Gastrocnemius medialis (tissue), 4 donors: ENCODE results near the gene KCNQ1. TPM values are rescaled to one million over a fixed set of nuclear protein-coding genes. Genes with fewer than 3 reads are reported as not detected.
"Not testable (repeated sequence)": the region's sequence is repeated elsewhere in the genome, so short reads cannot be mapped to it uniquely, and the experiment has no call there.

Experiments
- ATAC-seq, 2 donors: fragments of 150-250 bp; one replicate each; pipeline ENCODE4 v1.9.1; 2016
- DNase-seq, 2 donors: peaks; one replicate each; pipeline ENCODE4 v3.0.0-alpha.2; 2019
- H3K27ac ChIP-seq, 4 donors: fragments of 200-600 bp; sonication (generic); 1 replicate in 1 of 4; 2 replicates in 3 of 4; pipeline ENCODE4 v1.5.1; 2016 to 2018; ENCODE audit warnings: mild to moderate bottlenecking in 2 of 4, moderate library complexity in 1 of 4
- H3K27me3 ChIP-seq, 3 donors: fragments of 200-600 bp; sonication (generic) in 2 of 3; 1 replicate in 1 of 3; 2 replicates in 2 of 3; pipeline versions ENCODE4 v1.5.1 to v1.6.0; 2016 to 2019; ENCODE audit warnings: mild to moderate bottlenecking in 1 of 3, moderate library complexity in 1 of 3
- H3K36me3 ChIP-seq, 2 donors: fragments of 200-600 bp; sonication (generic) in 1 of 2; one replicate each; pipeline ENCODE4 v1.5.1; 2017 to 2018
- H3K4me1 ChIP-seq, 2 donors: fragments of 200-600 bp; sonication (generic) in 1 of 2; one replicate each; pipeline ENCODE4 v1.5.1; 2016 to 2017; ENCODE audit warnings: mild to moderate bottlenecking in 2 of 2
- H3K4me3 ChIP-seq, 4 donors: fragments of 200-600 bp; sonication (generic) in 3 of 4; 1 replicate in 1 of 4; 2 replicates in 3 of 4; pipeline ENCODE4 v1.5.1; 2016 to 2019; ENCODE audit warnings: mild to moderate bottlenecking in 2 of 4
- H3K9me3 ChIP-seq, 3 donors: fragments of 200-600 bp; sonication (generic) in 2 of 3; 1 replicate in 1 of 3; 2 replicates in 2 of 3; pipeline ENCODE4 v1.5.1; 2016 to 2019
- POLR2A ChIP-seq, 2 donors: fragments of 450-650 bp; IDR thresholded peaks; one replicate each; pipeline ENCODE4 v1.6.1; 2017; ENCODE audit warnings: antibody characterized with exemption in 2 of 2, mild to moderate bottlenecking in 2 of 2, moderate library complexity in 2 of 2
- in situ Hi-C, 4 donors: fragments of 200-750 bp; cut with MboI; loops; one replicate each; pipeline versions ENCODE4 v1.15.0 to v1.8.0; 2017; ENCODE audit warnings: low sequenced_read_pairs in 4 of 4
- intact Hi-C: fragments of 100-400 bp; cut with DNase I; formaldehyde crosslinking; loops from one replicate; pipeline ENCODE4 v1.15.1; 2023; ENCODE audit warnings: low total_unique reads
- total RNA-seq, 4 donors: library from RNA; depleted of rRNA; stranded (reverse); fragments of >200 nt; gene quantifications; one replicate each; pipeline versions ENCODE4 v1.1.0 to v1.2.3, GENCODE V29; 2016
- TF ChIP-seq, protein P1 (sequence below), 5 experiments: fragments of 450-650 bp in 3 of 5; fragments of 200-600 bp in 2 of 5; sonication (generic) in 2 of 5; IDR thresholded peaks in 4 of 5; conservative IDR thresholded peaks in 1 of 5; 1 replicate in 4 of 5; 2 replicates in 1 of 5; pipeline ENCODE4 v1.5.1; 2016 to 2019; ENCODE audit warnings: antibody characterized with exemption in 5 of 5, mild to moderate bottlenecking in 3 of 5, moderate library complexity in 3 of 5

Gene KCNQ1
- total RNA-seq, 4 donors from 2014 or later: 0.15 to 1.00 (median 0.67) TPM

DNA sequence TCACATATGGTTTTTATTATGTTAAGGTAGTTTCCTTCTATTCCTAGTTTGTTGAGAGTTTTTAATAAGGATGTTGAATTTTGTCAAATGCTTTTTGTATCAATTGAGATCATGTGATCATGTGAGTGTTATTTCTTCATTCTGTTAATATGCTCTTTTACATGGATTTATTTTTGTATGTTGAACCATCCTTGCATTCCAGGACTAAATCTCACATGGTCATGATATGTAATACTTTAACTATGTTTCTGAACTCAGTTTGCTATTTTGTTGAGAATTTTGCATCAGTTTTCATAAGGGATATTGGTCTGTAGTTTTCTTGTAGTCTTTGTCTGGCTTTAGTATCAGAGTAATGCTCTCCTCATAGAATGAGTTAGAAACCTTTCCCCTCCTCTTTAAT lies 43.2 kb downstream of the KCNQ1 start:
- Histone ChIP-seq H3K9me3 (peaks cover 0 to 5% (median 4%) of the 10 kb centered on the region in 3 donors), H3K36me3 (no peaks in the 10 kb centered on the region), H3K27ac (no peak overlapping the region), H3K4me1 (no peaks in the 10 kb centered on the region), H3K4me3 (no peak overlapping the region), H3K27me3 (peaks cover 10 to 38% (median 10%) of the 10 kb centered on the region in 3 donors)
- no peak for DNase-seq
- intact Hi-C loops: no loop called here
- ATAC-seq: no peak
- in situ Hi-C loops: no loop called here
- no peak for TF ChIP-seq POLR2A (IDR thresholded peaks at IDR 0.05)
- TF ChIP-seq, protein P1, sequence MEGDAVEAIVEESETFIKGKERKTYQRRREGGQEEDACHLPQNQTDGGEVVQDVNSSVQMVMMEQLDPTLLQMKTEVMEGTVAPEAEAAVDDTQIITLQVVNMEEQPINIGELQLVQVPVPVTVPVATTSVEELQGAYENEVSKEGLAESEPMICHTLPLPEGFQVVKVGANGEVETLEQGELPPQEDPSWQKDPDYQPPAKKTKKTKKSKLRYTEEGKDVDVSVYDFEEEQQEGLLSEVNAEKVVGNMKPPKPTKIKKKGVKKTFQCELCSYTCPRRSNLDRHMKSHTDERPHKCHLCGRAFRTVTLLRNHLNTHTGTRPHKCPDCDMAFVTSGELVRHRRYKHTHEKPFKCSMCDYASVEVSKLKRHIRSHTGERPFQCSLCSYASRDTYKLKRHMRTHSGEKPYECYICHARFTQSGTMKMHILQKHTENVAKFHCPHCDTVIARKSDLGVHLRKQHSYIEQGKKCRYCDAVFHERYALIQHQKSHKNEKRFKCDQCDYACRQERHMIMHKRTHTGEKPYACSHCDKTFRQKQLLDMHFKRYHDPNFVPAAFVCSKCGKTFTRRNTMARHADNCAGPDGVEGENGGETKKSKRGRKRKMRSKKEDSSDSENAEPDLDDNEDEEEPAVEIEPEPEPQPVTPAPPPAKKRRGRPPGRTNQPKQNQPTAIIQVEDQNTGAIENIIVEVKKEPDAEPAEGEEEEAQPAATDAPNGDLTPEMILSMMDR (IDR thresholded peaks at IDR 0.05 in 4 of 5, conservative IDR thresholded peaks at IDR 0.05 in 1 of 5): no peak

DNA sequence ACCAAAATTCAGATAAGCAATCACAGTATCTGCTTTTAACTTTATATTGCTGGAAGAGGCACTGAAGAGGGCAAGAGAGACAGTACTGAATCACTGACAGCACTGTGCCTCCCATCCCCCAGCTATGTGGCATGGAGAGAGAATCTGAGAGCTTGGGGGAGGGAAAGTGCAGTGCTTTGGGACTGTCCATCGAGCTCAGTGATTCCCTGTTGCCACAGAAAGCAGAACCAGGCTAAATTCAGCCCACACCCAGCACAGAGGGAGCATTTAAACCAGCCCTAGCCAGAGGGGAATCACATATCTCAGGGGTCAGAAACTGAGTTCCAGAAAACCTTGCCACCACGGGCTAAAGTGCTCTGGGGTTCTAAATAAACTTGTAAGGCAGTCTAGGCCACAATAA lies 44.3 kb downstream of the KCNQ1 start:
- Histone ChIP-seq H3K36me3 (no peaks in the 10 kb centered on the region), H3K4me3 (no peak overlapping the region), H3K27me3 (peaks cover 5 to 34% (median 10%) of the 10 kb centered on the region in 3 donors), H3K27ac (no peak overlapping the region), H3K4me1 (no peaks in the 10 kb centered on the region), H3K9me3 (peaks cover 0 to 5% (median 4%) of the 10 kb centered on the region in 3 donors)
- TF ChIP-seq POLR2A (IDR thresholded peaks at IDR 0.05): no peak
- TF ChIP-seq, protein P1 (IDR thresholded peaks at IDR 0.05 in 4 of 5, conservative IDR thresholded peaks at IDR 0.05 in 1 of 5): no peak
- intact Hi-C loops: no loop called here
- ATAC-seq (no peak), DNase-seq (no peak)
- in situ Hi-C loops: no loop called here

DNA sequence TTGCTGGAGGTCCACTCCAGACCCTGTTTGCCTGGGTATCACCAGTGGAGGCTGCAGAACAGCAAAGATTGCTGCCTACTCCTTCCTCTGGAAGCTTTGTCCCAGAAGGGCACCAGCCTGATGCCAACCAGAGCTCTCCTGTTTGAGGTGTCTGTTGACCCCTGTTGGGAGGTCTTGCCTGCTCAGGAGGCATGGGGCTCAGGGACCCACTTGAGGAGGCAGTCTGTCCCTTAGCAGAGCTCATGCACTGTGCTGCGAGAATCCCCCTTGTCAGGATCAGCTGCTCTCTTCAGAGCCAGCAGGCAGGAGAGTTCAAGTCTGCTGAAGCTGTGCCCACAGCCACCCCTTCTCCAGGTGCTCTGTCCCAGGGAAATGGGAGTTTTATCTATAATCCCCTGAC lies 53.1 kb downstream of the KCNQ1 start:
- ATAC-seq, H3K36me3 ChIP-seq, DNase-seq, H3K27me3 ChIP-seq, H3K27ac ChIP-seq, intact Hi-C loops, H3K4me3 ChIP-seq, in situ Hi-C loops, H3K4me1 ChIP-seq, H3K9me3 ChIP-seq: not testable (repeated sequence)

DNA sequence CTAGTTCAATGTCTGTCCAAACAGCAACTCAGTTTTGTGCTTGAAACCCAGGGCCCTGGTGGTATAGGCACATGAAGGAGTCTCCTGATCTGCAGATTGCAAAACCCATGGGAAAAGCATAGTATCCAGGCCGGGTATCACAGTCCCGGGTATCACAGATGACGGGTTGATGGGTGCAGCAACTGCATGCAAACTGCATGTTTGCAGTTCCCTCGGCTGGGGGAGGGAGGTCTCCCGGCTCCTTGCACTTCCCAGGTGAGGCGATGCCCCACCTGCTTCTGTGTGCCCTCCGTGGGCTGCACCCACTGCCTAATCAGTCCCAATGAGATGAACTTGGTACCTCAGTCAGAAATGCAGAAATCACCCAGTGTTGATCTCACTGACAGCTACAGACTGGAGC lies 53.9 kb downstream of the KCNQ1 start:
- H3K27me3 ChIP-seq: peaks cover 0 to 5% (median 5%) of the 10 kb centered on the region in 3 donors
- no peak for ATAC-seq
- no peaks in the 10 kb centered on the region for H3K9me3 ChIP-seq
- no peak overlapping the region for H3K27ac ChIP-seq
- no peak overlapping the region for H3K4me3 ChIP-seq
- TF ChIP-seq, protein P1 (IDR thresholded peaks at IDR 0.05 in 4 of 5, conservative IDR thresholded peaks at IDR 0.05 in 1 of 5): no peak
- TF ChIP-seq POLR2A (IDR thresholded peaks at IDR 0.05): no peak
- intact Hi-C loops: no loop called here
- in situ Hi-C loops: no loop called here
- H3K4me1 ChIP-seq: no peaks in the 10 kb centered on the region
- no peaks in the 10 kb centered on the region for H3K36me3 ChIP-seq
- DNase-seq: no peak

DNA sequence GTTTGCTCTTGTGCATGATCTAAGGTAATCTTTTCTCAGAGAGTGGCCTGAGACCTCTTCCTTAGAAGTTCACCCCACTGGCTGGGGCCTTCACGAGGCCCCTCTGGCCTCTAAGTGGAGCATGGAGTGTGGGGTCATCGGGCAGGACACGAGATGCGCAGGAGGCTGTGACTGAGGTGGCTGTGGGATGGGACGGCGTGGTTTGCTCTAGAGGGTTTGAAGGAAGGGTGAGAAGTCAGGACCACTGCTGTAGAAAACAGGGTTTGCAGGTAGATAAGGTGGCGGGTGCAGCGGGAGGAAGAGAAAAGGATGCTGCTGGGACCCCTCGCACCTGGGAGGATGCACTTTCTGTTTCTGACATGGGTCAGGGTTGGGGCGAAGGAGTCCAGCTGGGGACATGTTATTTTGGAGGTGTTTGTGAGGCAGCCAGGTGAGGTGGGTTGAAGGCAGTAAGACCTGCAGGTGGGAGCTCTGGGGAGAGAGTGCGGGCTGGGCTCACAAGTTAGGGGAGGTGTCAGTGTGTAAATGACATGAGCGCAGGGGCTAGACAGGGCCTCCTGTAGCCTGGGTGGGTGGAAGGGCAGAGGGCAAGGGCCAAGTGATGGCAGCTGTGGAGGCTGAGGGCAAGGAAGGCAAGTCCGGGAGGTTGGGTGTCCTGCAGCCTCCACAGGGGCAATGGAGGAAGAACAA lies 62.5 kb downstream of the KCNQ1 start:
- DNase-seq (peak in 1 of 2 donors; percentile 6), ATAC-seq (no peak)
- Histone ChIP-seq H3K4me1 (no peaks in the 10 kb centered on the region), H3K27me3 (no peaks in the 10 kb centered on the region), H3K9me3 (no peaks in the 10 kb centered on the region), H3K27ac (no peak overlapping the region), H3K4me3 (no peak overlapping the region), H3K36me3 (no peaks in the 10 kb centered on the region)
- in situ Hi-C loops: no loop called here
- intact Hi-C loops: no loop called here
- no peak for TF ChIP-seq POLR2A (IDR thresholded peaks at IDR 0.05)
- TF ChIP-seq, protein P1 (IDR thresholded peaks at IDR 0.05 in 4 of 5, conservative IDR thresholded peaks at IDR 0.05 in 1 of 5): no peak
